Stimulated activated naive CD8-positive, alpha-beta T cell treated with anti-CD3 and anti-CD28 coated beads, Interleukin-15, Interleukin-2, amounts not matched to agents 100 ng/mL and 50 ng/mL, for 24 hours (primary cell): ENCODE data around the gene ITPR2.
"Not testable (repeated sequence)": the region's sequence is repeated elsewhere in the genome, so short reads cannot be mapped to it uniquely, and the experiment has no call there.

Experiments used
- H3K27ac Mint-ChIP-seq: one replicate; pipeline ENCODE4 v1.8.0; 2021; ENCODE audit warnings: mild to moderate bottlenecking, mixed read lengths
- H3K27me3 Mint-ChIP-seq: one replicate; pipeline ENCODE4 v1.8.0; 2021; ENCODE audit warnings: mixed read lengths
- H3K36me3 Mint-ChIP-seq: one replicate; pipeline ENCODE4 v1.8.0; 2021; ENCODE audit warnings: low read depth, mixed read lengths
- H3K4me1 Mint-ChIP-seq: one replicate; pipeline ENCODE4 v1.8.0; 2021; ENCODE audit warnings: low read depth, mixed read lengths
- H3K4me3 Mint-ChIP-seq: one replicate; pipeline ENCODE4 v1.8.0; 2021; ENCODE audit warnings: mild to moderate bottlenecking, mixed read lengths
- H3K9me3 Mint-ChIP-seq: one replicate; pipeline ENCODE4 v1.8.0; 2021; ENCODE audit warnings: mixed read lengths

Gene ITPR2

DNA sequence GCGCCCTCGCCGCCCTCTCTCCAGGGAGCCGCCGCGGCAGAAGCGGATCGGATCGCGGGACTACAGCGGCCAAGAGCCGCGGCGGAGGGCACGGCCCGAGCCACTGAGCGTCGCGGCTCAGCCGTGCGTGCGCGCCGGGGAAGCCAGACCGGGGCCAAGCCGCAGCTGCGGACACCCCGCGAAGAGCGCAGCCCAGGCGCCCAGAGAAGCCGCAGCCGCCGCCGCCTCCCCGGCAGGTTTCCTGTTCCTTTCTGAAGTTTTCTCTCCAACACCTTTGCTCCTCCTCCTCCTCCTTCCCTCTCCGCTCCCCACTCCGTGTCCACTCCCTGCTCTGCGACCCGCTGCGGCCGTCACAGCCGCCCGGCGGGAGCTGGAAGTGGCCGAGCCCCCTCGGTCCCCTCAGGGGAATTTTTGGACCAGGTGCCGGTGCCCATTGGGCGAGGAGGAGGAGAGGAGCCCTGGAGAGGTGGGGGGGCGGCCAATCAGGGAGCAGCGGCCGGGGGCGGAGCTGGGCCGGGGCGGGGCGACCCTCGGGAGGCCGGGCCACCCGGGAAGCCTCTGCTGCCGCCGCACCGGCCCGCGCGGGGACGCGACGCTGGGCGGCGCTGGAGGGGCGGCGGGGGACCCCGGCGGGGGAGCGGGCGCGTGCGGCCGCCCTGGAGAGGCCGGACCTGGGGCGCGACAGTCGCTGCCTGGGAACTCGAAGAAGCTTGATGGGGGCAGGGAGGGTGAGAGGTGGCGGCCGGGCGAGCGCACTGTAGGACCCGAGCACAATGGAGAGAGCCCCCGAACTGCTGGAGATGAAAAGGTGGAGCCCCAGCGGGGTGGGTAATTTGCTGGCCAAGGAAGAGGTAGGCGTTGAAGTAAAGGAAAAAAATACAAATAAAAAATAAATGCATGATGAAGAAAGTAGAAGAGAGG is at the start of gene ITPR2:
Gene ITPR2 (minus strand): TSS at position 373 of the 921 bp plus-strand sequence. CDS start 413 bp downstream, outside the sequence.
- H3K27me3 Mint-ChIP-seq = no peaks in the 10 kb centered on the region
- peak within 1 kb of the TSS; percentile 99 for H3K4me3 Mint-ChIP-seq
- peaks cover 42% of the 10 kb centered on the region for H3K4me1 Mint-ChIP-seq
- peaks cover 13% of the 10 kb centered on the region for H3K36me3 Mint-ChIP-seq
- H3K27ac Mint-ChIP-seq = peak within 1 kb of the TSS; percentile 98
- H3K9me3 Mint-ChIP-seq = no peaks in the 10 kb centered on the region

DNA sequence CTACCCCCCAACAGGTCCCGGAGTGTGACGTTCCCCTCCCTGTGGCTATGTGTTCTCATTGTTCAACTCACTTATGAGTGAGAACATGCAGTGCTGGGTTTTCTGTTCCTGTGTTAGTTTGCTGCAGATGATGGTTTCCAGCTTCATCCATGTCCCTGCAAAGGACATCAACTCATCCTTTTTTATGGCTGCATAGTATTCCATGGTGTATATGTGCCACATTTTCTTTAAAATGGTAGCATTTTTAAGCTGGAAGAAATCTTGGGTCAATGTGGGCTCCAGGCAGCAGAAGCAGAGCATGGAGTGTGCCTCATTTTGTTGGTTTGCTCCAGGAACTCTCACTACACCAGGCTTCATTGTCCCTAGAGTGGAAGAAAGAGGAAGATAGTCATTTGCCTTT is 47.6 kb upstream of the ITPR2 start:
- H3K27ac Mint-ChIP-seq = no peak overlapping the region
- no peak overlapping the region for H3K4me3 Mint-ChIP-seq
- no peaks in the 10 kb centered on the region for H3K36me3 Mint-ChIP-seq
- no peaks in the 10 kb centered on the region for H3K27me3 Mint-ChIP-seq
- H3K9me3 Mint-ChIP-seq = no peaks in the 10 kb centered on the region
- H3K4me1 Mint-ChIP-seq = peaks cover 10% of the 10 kb centered on the region

DNA sequence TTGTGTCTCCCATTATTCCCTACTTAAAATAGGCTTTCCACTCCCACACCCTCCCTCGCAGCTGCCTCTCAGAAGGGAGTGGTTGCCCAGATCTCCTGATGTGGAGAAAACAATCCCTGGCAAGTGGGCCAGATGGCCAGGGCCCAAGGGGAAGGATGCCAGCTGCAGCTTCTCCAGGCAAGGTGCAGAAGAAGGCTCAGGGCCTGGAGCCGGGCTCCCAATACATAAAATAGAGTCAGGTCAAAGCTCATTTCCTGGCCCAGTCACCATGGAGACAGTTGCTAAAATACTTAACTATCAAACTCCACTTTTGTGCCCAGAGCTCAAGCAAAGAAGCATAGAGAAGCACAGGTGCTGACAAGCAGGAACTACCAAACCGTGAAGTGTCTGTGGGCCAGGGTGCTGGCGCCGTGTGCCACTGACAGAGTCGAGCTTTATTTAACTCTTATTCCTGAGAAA is 45.7 kb upstream of the ITPR2 start:
- Mint-ChIP-seq H3K4me1 (no peaks in the 10 kb centered on the region), H3K9me3 (no peaks in the 10 kb centered on the region), H3K27me3 (no peaks in the 10 kb centered on the region), H3K4me3 (no peak overlapping the region), H3K27ac (no peak overlapping the region), H3K36me3 (no peaks in the 10 kb centered on the region)

DNA sequence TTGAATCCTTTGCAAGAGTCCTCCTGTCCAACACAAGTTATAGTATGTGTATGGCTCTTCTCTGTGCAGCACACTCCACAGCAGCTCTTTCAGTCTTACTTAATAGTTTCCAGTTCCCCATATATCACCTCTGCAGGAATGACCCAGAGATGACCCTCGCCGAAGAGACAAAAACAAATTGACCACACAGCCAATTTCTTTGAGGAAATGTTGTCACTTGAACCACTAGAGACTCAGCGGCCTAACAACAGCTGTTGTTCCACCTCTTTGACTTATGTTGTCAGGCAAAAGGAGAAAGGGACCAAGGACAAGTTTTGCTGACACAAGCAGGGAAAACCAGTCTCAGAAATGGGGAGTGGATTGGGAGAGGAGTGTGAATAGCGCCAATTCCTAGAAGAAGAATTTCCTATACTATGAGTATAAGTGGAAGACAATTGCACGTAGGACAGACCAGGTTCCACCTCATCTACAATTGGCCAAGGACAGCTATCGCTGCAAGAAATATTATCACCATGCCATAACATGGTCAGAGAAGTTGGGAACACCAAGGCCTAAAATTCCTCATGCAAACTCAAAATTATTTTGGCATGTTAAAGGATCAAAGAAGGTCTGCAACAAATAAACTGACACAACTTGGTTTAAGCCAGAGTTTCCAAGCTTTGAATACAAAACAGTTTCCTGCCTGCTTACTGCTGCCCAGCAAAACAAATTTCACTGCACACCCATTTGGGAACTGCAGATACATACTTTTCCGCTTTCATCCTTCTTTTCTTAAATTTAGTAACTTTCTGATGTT is 41.7 kb upstream of the ITPR2 start:
- H3K9me3 Mint-ChIP-seq = no peaks in the 10 kb centered on the region
- no peaks in the 10 kb centered on the region for H3K36me3 Mint-ChIP-seq
- H3K4me3 Mint-ChIP-seq = no peak overlapping the region
- no peaks in the 10 kb centered on the region for H3K27me3 Mint-ChIP-seq
- H3K4me1 Mint-ChIP-seq = peaks cover 8% of the 10 kb centered on the region
- H3K27ac Mint-ChIP-seq = no peak overlapping the region

DNA sequence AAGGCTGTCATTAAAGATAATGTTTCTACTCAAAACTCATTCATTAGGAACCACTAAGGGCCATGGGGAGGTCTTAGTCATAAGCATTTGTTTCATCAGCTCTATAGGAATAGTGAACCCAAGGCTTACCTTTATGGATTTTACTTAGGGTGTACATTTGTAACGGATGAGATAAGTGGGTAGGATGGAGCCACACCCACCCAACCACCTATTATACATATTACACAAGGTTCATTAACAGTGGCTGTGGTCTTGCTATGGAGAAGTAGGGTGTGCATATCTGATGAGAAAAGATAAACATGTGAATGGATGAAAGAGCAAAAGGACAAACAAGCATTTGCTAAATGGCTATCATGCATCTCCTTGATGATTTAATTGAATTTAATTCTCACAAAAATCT is 39.6 kb upstream of the ITPR2 start:
- Mint-ChIP-seq H3K9me3 (no peaks in the 10 kb centered on the region), H3K27ac (no peak overlapping the region), H3K4me1 (peaks cover 10% of the 10 kb centered on the region), H3K27me3 (no peaks in the 10 kb centered on the region), H3K4me3 (no peak overlapping the region), H3K36me3 (no peaks in the 10 kb centered on the region)

DNA sequence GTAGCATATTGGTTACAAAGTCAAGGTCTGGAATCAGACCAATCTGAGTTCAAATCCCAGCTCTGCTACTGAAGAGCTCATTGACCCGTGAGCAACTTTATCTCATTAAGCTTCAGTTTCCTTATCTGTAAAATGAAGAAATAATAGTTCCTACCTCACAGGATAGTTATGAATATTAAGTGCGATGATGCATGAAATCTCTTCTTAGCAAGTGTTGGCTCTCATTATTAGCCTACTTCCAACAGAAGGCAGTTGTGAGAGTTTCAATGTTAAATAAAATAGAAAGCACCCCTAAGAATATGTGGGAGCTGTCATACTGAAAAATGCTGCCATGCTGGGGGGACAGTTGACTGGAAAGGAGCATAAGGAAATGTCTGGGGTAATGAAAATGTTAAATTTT is 39.0 kb upstream of the ITPR2 start:
- Mint-ChIP-seq H3K27me3 (no peaks in the 10 kb centered on the region), H3K4me3 (no peak overlapping the region), H3K4me1 (peaks cover 17% of the 10 kb centered on the region), H3K36me3 (no peaks in the 10 kb centered on the region), H3K27ac (no peak overlapping the region), H3K9me3 (no peaks in the 10 kb centered on the region)

DNA sequence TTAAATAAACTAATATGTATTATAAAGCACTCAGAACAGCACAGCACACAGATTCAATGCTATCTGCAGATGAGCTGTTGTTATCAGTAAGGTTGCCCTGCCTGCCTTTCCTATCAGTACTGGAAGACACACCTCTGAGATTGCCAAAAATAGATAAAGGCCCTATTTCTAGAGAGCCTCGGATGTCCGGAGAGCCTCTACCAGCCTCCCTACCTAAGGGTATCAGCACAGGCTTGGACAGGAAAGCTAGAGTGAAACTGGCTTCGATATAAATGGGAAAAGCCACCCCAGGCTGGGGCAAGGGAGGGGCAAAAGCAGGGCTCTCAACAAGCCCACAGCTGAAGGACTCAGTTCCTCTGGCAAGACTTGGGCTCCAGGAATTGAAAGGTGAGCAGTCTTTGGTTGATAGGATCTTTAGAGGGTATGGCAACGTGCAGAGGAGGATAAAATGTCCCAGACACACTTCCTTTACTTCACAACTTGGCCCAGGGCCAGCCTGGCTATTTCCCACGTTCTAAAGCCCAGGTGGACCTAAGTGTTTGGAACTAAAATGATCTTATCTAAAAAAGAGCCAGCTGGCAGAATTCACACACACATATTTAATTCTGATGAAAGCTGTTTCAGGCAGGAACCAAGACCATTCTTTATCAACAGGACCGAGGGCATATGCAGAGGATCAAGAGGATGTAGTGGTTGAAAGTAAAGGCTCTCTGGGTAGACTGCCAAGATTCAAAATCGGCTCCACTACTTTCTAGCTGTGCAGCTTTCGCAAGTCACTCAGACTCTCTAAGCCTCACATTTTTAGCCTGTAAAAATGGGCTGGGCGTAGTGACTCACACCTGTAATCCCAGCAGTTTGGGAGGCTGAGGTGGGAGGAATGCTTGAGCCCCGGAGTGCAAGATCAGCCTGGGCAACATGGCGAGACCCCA is 37.8 kb upstream of the ITPR2 start:
- H3K27me3 Mint-ChIP-seq = peaks cover 2% of the 10 kb centered on the region
- H3K27ac Mint-ChIP-seq = no peak overlapping the region
- peaks cover 21% of the 10 kb centered on the region for H3K4me1 Mint-ChIP-seq
- no peaks in the 10 kb centered on the region for H3K9me3 Mint-ChIP-seq
- no peaks in the 10 kb centered on the region for H3K36me3 Mint-ChIP-seq
- no peak overlapping the region for H3K4me3 Mint-ChIP-seq

DNA sequence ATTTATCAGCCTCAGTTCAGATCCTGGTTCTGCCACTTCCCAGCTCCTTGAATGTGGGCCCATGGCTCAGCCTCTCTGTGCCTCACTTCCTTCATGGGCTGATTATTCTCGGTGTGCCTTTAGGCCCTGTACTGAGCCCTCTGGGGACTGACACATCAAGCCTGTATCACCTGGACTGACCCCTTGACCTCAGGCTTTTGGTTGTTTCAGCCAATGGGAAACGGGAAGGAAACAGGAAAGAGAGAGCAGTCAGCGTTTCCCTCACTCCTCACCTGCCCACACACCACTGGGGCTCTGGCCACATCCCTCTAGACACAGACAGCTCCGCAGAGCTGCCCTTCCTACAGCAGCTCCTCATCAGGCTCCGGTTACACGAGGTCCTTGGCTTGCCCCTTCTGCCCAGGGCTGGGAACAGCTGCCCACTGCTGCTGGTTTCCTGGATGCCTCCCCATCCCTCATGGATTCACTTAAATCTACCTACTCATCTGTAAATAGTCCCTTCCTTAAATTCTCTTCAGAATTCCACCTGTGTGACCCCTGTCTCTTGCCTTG is 37.0 kb upstream of the ITPR2 start:
- Mint-ChIP-seq H3K4me1 (peaks cover 21% of the 10 kb centered on the region), H3K27ac (no peak overlapping the region), H3K27me3 (peaks cover 7% of the 10 kb centered on the region), H3K4me3 (no peak overlapping the region), H3K36me3 (no peaks in the 10 kb centered on the region), H3K9me3 (no peaks in the 10 kb centered on the region)

DNA sequence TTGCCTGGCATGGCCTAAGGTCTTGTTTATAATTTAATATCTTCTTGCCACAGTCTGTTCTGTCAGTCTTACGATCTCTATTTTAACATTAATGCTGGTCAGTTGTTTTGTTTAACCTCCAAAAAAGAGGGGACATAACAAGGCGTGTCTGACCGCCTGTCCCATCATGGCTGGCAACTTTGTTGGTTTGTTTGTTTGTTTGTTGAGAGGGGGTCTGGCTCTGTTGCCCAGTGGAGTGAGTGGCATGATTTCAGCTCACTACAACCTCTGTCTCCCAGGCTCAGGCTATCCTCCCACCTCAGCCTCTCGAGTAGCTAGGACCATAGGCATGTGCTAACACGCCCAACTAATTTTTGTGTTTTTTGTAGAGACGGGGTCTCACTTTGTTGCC is 36.1 kb upstream of the ITPR2 start:
- H3K4me3 Mint-ChIP-seq = no peak overlapping the region
- peaks cover 11% of the 10 kb centered on the region for H3K27me3 Mint-ChIP-seq
- H3K27ac Mint-ChIP-seq = no peak overlapping the region
- H3K36me3 Mint-ChIP-seq = no peaks in the 10 kb centered on the region
- H3K9me3 Mint-ChIP-seq = no peaks in the 10 kb centered on the region
- H3K4me1 Mint-ChIP-seq = peaks cover 21% of the 10 kb centered on the region

DNA sequence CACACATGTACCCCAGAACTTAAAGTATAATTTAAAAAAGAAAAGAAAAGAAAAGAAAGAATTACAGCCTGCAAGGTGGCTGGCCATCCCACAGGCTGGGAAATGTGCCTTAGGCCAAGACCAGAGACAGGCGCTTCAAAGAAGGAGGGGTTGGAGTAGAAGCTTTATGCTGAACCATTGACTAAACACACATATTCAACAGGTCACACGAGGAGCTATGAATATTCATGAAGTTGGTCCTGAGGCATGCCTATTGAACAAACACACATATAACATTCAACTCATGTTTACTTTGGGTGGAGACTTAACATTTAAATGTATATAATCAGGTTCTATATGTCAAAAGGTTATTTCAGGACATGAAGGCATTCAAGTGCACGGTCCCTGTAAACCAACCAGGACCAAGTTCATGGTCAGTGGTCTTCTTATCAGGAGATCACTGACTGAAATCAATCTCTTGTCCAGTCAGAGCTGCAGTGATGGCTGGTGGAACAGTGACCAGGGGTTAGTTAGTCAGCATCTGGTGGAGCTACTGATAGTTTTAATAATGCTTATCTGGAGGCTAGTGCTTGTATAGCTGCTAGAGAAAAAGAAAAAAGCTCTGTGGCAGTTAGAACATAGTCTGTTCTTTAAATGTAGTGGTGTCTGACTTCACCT is 35.6 kb upstream of the ITPR2 start:
- H3K27ac Mint-ChIP-seq = no peak overlapping the region
- H3K27me3 Mint-ChIP-seq = peaks cover 11% of the 10 kb centered on the region
- peaks cover 21% of the 10 kb centered on the region for H3K4me1 Mint-ChIP-seq
- H3K36me3 Mint-ChIP-seq = no peaks in the 10 kb centered on the region
- H3K9me3 Mint-ChIP-seq = no peaks in the 10 kb centered on the region
- H3K4me3 Mint-ChIP-seq = no peak overlapping the region

DNA sequence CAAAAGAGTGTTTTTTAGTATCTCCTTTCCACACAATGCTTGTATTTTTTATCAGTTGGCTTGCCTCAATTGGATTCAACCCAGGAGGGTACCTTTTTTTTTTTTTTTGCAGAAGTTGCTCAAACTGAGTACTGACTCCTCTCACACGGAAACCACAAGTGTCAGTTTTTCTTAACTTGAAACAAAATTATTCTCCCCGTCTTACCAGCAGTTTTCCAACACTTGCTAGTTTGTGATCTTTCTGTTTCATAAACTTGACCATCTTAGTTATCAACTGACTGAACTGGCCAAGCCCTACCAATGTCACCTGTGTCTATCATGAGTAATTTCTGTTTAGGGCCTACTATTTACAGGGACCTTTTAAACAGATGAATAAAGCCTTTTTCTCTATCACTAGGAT is 34.1 kb upstream of the ITPR2 start:
- Mint-ChIP-seq H3K27ac (peak overlapping the region; percentile 43), H3K9me3 (no peaks in the 10 kb centered on the region), H3K27me3 (peaks cover 11% of the 10 kb centered on the region), H3K4me3 (no peak overlapping the region), H3K36me3 (no peaks in the 10 kb centered on the region), H3K4me1 (peaks cover 21% of the 10 kb centered on the region)

DNA sequence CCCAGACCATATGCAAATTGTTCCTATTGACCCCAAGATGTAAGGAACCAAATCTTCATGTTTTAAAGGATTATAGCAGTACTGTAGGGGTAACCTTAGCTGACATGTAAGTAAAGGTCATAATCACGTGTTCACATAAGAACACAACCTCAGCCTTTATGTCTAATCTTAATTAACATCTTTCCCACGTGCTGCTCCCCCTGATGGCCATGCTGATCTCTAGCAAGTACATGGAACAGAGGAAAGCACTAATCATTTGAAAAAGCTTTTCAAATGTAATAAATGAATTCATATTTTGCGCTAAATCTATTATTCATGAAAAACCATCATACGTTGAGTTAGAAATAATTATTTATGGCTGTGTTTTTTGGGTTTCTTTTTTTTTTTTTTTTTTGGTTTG is 30.5 kb upstream of the ITPR2 start:
- H3K9me3 Mint-ChIP-seq = no peaks in the 10 kb centered on the region
- no peak overlapping the region for H3K4me3 Mint-ChIP-seq
- no peak overlapping the region for H3K27ac Mint-ChIP-seq
- H3K4me1 Mint-ChIP-seq = peaks cover 12% of the 10 kb centered on the region
- H3K27me3 Mint-ChIP-seq = peaks cover 11% of the 10 kb centered on the region
- no peaks in the 10 kb centered on the region for H3K36me3 Mint-ChIP-seq

DNA sequence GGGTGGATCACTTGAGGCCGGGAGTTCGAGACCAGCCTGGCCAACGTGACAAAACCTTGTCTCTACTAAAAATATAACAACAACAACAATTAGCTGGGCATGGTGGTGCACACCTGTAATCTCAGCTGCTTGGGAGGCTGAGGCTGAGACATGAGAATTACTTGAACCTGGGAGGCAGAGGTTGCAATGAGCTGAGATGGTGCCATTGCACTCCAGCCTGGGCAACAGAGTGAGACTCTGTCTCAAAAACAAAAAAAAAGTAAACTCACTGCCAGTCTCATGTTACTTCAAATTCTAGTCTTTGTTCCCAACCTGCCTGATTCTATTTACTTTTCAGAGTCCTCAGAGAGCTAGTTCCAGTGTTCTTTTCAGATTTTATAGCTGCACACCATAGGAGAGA is 29.8 kb upstream of the ITPR2 start:
- not testable (repeated sequence) for H3K27ac Mint-ChIP-seq, H3K36me3 Mint-ChIP-seq, H3K9me3 Mint-ChIP-seq, H3K4me3 Mint-ChIP-seq
- peaks cover 12% of the 10 kb centered on the region for H3K4me1 Mint-ChIP-seq
- H3K27me3 Mint-ChIP-seq = peaks cover 11% of the 10 kb centered on the region

DNA sequence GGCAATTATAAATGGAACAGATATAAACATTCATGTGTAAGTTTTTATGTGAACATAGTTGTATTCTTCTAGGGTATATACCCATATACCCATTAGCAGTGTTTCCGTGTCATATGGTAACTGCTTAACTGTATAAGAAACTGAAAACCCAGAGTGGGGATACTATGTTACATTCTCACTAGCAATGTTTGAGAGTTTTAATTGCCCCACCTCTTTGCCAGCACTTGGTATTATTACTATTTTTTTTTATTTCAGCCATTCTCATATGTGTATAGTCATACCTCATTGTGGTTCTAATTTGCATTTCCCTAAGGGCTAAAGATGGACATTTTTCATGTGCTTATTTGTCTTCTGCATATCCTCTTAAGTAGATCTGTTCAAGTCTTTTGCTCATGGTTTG is 28.7 kb upstream of the ITPR2 start:
- Mint-ChIP-seq H3K27ac (no peak overlapping the region), H3K4me1 (peaks cover under 1% of the 10 kb centered on the region), H3K4me3 (no peak overlapping the region), H3K36me3 (no peaks in the 10 kb centered on the region), H3K27me3 (peaks cover 11% of the 10 kb centered on the region), H3K9me3 (no peaks in the 10 kb centered on the region)
